ENCODE data around the gene CCDC175.

The CCDC175 gene

GRCh38 chr14:59481871-59482540, 94.6 kb downstream of the CCDC175 start:
- no peak for DNase-seq (ENCODE audit: low spot score)

DNA sequence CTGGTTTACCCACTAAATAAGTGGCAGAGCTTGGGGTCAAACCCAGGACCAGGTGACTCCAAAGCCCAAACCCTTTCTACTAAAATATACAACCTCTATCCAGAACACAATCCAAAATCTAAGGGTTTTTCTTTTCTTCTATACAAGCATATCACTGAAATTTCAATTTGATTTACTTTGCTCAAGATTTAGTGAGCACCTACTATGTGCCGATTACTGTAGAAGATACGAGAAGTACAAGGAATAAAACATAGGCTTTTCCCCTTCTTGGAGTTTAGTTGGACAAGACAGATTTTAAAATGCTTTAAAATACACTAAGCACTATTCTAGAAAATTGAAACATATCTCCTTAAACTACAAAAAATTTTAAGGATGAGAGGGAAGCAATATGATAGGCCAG, 95.2 kb downstream of the CCDC175 start:
- no peak for DNase-seq (ENCODE audit: low spot score)

GRCh38 chr14:59480166-59480565, 96.4 kb downstream of the CCDC175 start:
- DNase-seq (ENCODE audit: low spot score), result no peak

DNA sequence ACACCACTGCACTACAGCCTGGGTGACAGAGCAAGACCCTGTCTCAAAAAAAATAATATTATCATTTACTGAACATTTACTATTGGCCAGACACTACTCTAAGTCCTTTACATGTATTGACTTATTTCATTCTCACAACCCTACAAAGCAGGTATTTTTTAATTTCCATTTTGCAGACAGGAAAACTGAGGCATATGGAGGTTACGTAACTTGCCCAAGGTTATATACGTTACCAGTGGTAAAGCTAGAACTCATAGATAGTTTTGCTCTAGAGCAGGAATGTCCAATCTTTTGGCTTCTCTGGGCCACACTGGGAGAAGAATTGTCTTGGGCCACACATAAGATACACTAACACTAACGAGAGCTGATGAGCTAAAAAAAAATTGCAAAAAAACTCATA, 98.1 kb downstream of the CCDC175 start:
- no peak for DNase-seq (ENCODE audit: low spot score)

- no peak for DNase-seq (ENCODE audit: low spot score)
Measured at GRCh38 chr14:59475709-59476108, 100.9 kb downstream of the CCDC175 start.

- DNase-seq (ENCODE audit: low spot score), result no peak
Measured at GRCh38 chr14:59474172-59474571, 102.4 kb downstream of the CCDC175 start.

DNA sequence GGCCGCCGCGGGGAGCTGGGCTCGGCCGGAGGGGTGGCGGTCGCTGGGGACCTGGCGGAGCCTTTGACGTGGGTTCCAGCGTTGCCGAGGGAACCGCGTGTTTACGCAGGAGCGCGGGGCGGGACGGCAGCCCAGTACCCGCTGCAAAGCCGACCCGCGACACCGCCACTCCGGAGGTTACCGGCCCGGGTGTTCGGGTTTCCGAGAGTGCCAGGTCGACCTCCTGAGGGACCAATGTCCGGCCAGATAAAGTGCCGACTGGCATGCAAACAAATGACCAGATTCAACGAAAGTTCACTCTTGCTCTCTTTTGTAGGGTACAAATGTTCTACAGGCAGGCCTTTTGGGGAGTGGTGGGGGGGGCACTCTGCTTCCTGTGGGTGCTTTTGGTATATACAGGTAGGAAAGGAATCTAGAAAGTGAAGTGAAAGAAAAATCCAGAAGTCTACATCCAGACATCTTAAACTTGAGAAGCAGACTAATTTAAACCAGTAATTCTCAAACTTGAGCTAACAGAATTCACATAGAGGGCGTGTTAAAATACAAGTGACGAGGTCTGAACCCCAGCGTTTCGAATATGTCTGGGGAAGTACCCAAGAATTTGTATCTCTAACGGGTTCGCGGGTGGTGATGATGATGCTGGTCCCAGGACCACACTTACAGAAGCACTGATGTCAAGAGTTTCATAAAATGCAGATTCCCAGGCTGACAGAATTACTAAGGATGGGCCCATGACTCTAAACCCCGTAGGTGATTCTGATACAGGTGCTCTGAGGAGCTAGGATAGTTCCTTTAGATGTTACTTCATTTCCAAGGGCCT, 111.1 kb downstream of the CCDC175 start, which contains the start of gene GPR135:
Gene GPR135, minus strand, starts transcription at position 65 of the 820 bp plus-strand sequence. CDS start 154 bp downstream, outside the sequence.
- DNase-seq (ENCODE audit: low spot score), result no peak

DNA sequence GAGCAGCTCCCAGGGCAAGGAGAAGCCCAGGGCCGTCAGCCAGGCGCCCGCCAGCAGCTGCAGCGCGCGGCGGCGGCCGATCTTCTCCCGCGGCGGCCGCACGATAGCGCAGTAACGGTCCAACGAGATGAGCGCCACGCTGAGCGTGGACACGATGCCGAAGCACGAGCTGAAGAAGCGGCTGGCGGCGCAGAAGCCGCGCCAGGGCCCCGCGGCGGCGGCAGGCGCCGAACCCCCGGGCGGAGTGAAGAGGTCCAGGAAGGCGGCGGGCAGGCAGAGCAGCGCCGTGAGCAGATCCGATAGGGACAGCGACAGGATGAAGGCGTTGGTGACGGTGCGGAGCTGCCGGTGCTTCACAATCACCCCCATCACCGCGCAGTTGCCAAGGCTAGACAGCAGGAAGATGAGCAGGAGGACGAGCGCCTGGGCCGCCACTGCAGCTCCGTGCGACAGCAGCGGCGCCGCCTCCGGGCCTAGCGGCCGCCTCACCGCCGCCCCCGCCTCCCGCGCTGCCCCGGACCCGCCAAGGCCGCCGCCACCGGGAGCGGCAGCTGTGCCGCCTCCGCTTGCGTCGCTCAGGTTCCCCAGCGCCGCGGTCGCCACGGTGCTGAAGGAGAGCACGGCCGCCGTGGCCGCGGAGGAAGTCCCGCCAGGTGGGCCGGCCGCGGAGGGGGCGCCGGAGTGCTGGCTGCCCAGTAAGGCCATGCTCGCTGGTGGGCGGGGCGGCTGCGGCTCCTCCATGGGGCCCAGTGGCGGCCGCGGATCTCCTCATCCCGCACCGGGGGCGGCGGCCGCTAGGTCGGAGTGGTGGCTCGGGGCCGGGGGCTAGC, 111.9 kb downstream of the CCDC175 start:
- peak; percentile 73 for DNase-seq (ENCODE audit: low spot score)

DNA sequence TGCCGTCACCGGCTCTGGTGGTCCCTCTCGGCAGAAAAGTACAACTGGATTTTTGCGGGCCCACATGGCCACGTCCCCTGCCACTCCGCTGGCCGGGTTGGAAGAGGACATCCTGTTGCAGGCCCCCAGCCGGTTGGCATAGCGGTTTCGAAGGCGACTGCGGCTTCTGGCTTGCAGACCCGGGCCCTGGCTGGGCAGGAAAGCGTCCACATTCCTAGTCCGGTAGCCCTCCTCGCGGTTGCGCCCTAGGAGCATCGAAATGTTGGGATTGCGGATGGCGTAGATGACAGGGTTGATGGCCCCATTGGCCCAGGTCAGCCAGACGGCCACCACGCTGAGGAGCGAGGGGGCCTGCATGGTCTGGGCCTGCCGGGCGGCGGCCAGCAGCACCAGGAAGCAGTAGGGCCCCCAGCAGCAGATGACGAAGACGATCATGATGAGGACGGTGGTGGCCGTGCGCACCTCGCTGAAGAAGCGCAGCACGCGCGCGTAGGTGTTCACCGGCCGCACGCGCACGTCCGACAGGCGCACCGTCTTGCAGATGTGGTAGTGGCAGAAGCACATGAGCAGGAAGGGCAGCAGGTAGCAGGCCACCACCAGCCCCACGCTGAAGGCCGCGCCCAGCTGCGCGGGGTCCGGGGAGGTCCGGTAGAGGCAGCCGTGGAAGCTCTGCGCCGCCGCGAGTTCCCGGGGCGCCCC, 112.7 kb downstream of the CCDC175 start:
- peak; percentile 23 for DNase-seq (ENCODE audit: low spot score)

- DNase-seq (ENCODE audit: low spot score), result no peak
Measured at GRCh38 chr14:59461891-59462290, 114.7 kb downstream of the CCDC175 start.

DNA sequence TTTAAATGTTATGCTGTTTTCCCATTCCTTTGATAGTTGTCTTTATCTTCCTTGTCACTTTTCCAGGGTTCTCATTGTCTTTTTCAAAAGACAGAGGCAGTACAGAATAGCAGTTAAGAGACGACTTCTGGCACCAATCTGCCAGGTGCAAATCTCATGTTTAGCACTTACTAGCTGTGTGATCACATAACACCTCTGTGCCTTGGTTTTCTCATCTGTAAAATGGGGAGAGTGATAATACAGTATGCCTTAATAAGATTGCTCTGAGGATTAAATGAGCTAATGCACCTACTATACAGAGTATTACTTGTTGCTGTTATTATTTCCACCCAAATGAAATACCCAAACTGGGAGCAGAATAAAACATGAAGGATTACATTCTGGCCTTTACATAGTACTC, 116.2 kb downstream of the CCDC175 start:
- DNase-seq (ENCODE audit: low spot score), result no peak

DNA sequence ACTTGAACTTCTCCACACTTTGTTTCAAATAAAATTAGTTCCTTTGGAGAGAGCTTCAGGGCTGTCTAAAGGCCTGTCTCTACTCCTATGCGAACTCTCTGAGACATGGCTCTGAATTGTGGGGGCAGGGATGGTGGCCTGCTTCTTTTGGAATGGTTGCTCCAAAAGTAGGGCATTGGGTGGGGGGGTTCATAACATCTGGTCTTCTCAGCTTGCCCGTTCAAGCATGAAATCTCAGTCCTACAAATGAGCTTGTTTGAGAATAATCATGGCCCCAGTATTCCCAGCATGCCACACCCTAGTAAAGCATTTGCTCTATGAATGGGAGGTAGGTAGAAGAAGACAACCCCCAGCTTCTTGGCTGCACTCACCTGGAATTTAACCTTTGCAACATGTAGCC, 118.1 kb downstream of the CCDC175 start:
- no peak for DNase-seq (ENCODE audit: low spot score)

DNA sequence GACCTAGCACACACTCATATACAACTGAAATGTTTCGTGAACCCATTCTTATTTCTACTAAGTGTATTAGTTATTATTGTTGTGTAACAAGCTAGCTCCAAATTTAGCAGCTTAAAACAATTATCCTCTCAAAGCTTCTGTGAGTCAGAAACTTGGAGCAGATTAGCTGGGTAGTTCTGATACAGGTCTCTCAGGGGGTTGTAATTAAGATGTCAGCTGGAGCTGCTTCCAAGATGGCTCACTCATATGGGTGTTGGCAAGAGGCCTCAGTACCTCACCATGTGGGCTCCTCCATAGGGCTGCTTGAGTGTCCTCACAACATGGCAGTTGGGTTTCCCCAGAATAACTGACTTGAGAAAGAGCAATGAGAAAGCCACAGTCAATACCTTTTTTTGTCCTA, 121.2 kb downstream of the CCDC175 start:
- DNase-seq (ENCODE audit: low spot score), result no peak

Data from germinal center (tissue), 1 donor.